KOPT-K1 (cell line): ENCODE measurements around the gene ANO2.

Source experiments
- H3K27ac ChIP-seq: fragments of 200-600 bp; sonication (generic); 2 replicates; pipeline ENCODE4 v1.5.1; 2016; ENCODE audit warnings: antibody characterized with exemption, mild to moderate bottlenecking, low read depth, low read length; ENCODE audit not compliant: poor library complexity, severe bottlenecking
- H3K36me3 ChIP-seq: fragments of 200-600 bp; sonication (generic); 2 replicates; pipeline ENCODE4 v1.5.1; 2017; ENCODE audit warnings: antibody characterized with exemption, mild to moderate bottlenecking, low read length, moderate library complexity; ENCODE audit not compliant: insufficient read depth
- H3K9me3 ChIP-seq: fragments of 200-600 bp; sonication (generic); 2 replicates; pipeline ENCODE4 v1.5.1; 2017; ENCODE audit warnings: antibody characterized with exemption, low read length, mild to moderate bottlenecking; ENCODE audit not compliant: insufficient read depth, poor library complexity, severe bottlenecking

ANO2 gene

GRCh38 chr12:5778821-5779220, 166.2 kb downstream of the ANO2 start:
- Histone ChIP-seq H3K27ac (no peak overlapping the region), H3K36me3 (no peaks in the 10 kb centered on the region), H3K9me3 (no peaks in the 10 kb centered on the region)

GRCh38 chr12:5777451-5777850, 167.6 kb downstream of the ANO2 start:
- H3K27ac ChIP-seq = no peak overlapping the region
- H3K9me3 ChIP-seq = no peaks in the 10 kb centered on the region
- no peaks in the 10 kb centered on the region for H3K36me3 ChIP-seq

DNA sequence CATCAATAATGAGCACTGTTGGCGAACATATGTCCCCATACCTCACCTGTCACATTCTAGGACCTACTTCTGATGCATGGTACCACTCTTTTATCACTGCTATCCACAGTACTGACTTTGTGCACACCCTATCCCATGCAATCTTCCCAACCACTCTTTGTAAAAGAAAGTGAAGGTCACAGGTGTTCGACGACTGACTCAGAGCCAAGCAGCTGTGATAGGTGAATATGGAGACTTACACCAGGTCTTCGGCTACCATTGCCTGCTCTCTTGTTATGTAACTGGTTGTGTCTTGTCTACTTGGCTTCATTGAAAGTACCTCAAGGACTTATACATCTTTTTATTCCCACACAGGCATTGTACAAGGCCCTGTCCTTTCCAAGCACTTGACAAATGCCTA, 169.0 kb downstream of the ANO2 start:
- no peak overlapping the region for H3K27ac ChIP-seq
- no peaks in the 10 kb centered on the region for H3K9me3 ChIP-seq
- no peaks in the 10 kb centered on the region for H3K36me3 ChIP-seq

DNA sequence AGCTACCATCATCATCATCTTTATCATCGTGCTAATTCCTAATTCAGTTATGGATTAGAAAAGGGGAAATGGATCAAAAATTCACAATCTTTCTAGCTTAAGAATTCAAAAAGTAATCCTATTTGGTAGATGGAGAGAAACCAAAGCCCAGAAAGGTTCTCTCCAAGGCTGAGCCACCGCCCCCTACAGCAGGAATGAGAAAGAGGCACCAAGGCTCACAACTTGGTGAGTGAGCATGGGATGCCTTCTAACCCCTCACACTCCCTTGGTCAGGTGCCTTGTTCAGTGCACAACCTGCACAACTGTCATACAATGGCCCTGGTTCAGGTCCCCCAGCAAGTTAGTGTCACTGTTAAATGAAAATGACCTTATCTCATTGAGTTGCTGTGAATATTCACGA, 171.5 kb downstream of the ANO2 start:
- Histone ChIP-seq H3K27ac (no peak overlapping the region), H3K36me3 (no peaks in the 10 kb centered on the region), H3K9me3 (no peaks in the 10 kb centered on the region)

DNA sequence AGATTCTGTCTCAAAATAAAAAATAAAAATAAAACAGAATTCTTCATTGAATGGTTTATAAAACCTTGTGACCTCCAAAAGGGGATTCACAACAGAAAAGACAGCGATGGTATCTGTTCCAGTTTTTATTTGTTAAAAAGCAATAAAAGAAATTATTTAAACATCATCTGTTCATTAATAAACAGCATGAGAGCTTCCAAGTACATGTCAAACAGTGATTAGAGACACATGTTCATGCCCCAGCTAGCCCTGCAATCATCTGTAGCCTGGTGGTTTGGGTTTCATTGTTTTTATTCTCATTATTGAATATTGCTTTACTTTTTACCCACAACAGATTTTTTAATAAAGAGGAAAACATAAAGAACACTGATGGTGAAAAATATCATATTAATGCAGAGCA, 173.3 kb downstream of the ANO2 start:
- Histone ChIP-seq H3K27ac (no peak overlapping the region), H3K36me3 (no peaks in the 10 kb centered on the region), H3K9me3 (no peaks in the 10 kb centered on the region)

- no peaks in the 10 kb centered on the region for H3K36me3 ChIP-seq
- H3K9me3 ChIP-seq = no peaks in the 10 kb centered on the region
- H3K27ac ChIP-seq = no peak overlapping the region
Observed at GRCh38 chr12:5770727-5771126, 174.3 kb downstream of the ANO2 start.

DNA sequence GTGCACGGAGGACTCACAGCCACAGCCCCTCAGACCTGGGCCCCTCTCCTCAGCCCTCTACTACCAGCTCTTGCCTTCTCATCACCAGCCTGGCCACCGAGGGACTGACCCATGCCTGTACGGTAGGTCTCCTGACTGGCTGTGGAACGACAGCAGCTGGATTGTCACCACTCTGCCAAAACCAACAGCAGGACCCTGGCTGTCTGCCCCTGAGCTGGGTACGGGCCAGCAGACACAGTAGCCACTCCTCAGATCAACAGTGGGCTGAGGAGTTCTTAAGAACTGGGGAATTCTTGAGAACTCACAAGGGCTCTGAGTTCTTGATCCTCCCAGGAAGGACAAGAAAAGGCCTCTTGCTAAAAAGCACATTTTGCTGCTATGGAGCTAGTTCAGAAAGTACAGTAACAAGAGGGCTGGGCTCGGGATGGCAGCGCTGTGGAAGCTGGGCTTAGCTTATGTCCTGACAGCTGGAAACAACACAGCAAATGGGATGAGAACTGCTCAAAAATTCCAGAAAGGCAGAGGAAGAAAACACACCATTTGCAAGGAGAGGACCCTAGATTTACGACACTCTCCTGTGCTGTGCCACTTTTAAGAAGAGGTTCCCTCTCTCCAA, 176.4 kb downstream of the ANO2 start:
- no peaks in the 10 kb centered on the region for H3K36me3 ChIP-seq
- H3K9me3 ChIP-seq = no peaks in the 10 kb centered on the region
- H3K27ac ChIP-seq = no peak overlapping the region

DNA sequence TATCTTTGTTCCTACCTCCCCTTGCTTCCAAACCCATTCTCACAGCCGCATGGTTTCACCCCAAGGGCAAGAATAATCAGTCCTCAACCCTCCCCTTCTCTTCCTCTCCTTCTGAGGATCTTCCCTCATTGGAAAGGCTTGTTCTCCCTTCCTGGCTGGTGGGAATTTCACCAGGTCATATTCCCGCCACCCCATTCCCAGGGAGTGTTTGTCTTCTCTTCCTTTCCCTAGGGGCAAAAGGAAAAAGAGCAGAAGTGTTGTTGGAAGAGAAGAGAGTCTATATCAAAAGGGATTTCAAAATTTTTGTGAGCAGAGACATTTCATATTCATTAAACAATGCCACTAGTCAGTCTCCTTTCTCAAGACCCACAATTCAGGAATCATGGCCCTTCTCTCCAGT, 176.9 kb downstream of the ANO2 start:
- Histone ChIP-seq H3K27ac (no peak overlapping the region), H3K9me3 (no peaks in the 10 kb centered on the region), H3K36me3 (no peaks in the 10 kb centered on the region)

GRCh38 chr12:5758347-5758746, 186.7 kb downstream of the ANO2 start:
- H3K36me3 ChIP-seq = no peaks in the 10 kb centered on the region

DNA sequence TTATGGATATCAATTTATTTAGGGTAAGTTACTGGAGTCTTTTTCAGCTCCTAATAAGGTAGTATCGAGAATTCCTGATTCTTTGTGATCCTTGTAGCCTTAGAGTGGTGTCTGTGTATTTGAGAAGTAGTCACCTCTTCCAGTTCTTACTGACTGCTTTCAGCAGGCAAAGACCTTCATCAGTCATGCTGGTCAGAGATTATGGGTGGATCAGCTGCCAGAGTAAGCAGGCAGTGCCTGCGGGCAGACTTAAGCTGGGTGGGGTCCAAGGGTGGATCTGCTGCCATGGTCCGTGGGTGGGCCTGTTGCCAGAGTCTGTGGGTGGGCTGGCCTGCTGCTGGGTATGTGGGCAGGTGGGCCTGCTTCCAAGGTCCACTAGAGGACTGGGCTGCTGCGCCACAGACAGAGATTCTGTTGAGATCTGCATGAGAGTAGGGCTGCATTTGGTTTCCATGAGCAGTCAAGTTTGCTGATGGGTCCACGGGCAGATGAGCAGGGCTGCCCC, 188.7 kb downstream of the ANO2 start:
- Histone ChIP-seq H3K27ac (no peak overlapping the region), H3K36me3 (no peaks in the 10 kb centered on the region), H3K9me3 (no peaks in the 10 kb centered on the region)

More at GRCh38 chr12:5758347-5758746, 186.7 kb downstream of the ANO2 start:
- Histone ChIP-seq H3K27ac (no peak overlapping the region), H3K9me3 (no peaks in the 10 kb centered on the region)

GRCh38 chr12:5748027-5748426, 197.0 kb downstream of the ANO2 start:
- no peaks in the 10 kb centered on the region for H3K36me3 ChIP-seq
- H3K27ac ChIP-seq = no peak overlapping the region

DNA sequence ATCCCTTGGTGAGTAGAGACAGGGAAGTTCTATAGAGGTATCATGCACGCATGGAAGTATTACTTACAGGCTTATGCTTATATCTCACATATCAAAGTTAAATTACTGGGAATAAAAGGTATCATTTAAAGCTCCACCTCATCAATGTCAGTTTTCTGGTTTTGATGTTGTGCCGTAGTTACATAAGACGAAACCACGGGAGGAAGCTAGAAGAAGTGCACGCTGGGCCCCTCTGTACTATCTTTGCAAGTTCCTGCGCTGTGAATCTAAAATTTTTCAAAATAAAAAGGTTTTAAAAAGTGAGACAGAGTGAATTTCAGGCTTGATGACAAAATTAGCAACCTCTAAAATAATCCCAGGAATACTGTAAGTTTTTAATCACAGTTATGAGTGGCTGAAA, 198.1 kb downstream of the ANO2 start:
- H3K27ac ChIP-seq = no peak overlapping the region
- H3K9me3 ChIP-seq = no peaks in the 10 kb centered on the region
- no peaks in the 10 kb centered on the region for H3K36me3 ChIP-seq

More at GRCh38 chr12:5748027-5748426, 197.0 kb downstream of the ANO2 start:
- H3K9me3 ChIP-seq = no peaks in the 10 kb centered on the region

GRCh38 chr12:5746036-5746908, 198.8 kb downstream of the ANO2 start:
- Histone ChIP-seq H3K27ac (no peak overlapping the region), H3K9me3 (no peaks in the 10 kb centered on the region), H3K36me3 (no peaks in the 10 kb centered on the region)

GRCh38 chr12:5745251-5745888, 199.7 kb downstream of the ANO2 start:
- Histone ChIP-seq H3K36me3 (no peaks in the 10 kb centered on the region), H3K9me3 (no peaks in the 10 kb centered on the region), H3K27ac (no peak overlapping the region)

DNA sequence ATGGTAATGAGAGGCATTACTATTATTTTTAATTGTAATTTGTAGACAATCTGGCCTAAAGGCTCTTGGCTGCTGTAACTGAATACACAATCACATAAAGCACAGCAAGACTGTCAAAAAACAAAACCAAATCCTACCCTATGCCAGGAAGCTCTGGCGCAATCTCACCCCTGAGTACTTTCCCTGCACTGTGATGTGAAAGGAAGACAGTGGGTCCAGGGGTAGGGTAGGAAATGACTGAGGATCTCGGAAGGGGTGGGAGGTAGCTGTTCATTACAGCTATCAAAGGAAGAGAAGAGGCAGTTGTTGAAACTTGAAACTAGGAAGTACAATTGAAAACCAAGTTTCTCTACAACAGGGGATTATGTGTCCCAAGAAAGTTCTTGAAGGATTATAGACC, 202.8 kb downstream of the ANO2 start:
- H3K9me3 ChIP-seq = no peaks in the 10 kb centered on the region
- no peaks in the 10 kb centered on the region for H3K36me3 ChIP-seq
- no peak overlapping the region for H3K27ac ChIP-seq
